Suprapubic skin (tissue), 4 donors: Measurements from ENCODE around the gene GCNT1. TPM values are rescaled to one million over a fixed set of nuclear protein-coding genes. Genes with fewer than 3 reads are reported as not detected.

Experiments used
- DNase-seq, 2 donors: peaks; one replicate each; pipeline ENCODE4 v3.0.0-alpha.2; 2019; ENCODE audit warnings: low spot score in 2 of 2
- H3K27ac ChIP-seq: fragments of 200-600 bp; sonication (generic); one replicate; pipeline ENCODE4 v1.5.1; 2019
- H3K27me3 ChIP-seq: fragments of 200-600 bp; sonication (generic); one replicate; pipeline ENCODE4 v1.5.1; 2019
- H3K36me3 ChIP-seq: fragments of 200-600 bp; sonication (generic); one replicate; pipeline ENCODE4 v1.5.1; 2019
- H3K4me1 ChIP-seq: fragments of 200-600 bp; sonication (generic); one replicate; pipeline ENCODE4 v1.5.1; 2019
- H3K4me3 ChIP-seq: fragments of 200-600 bp; sonication (generic); one replicate; pipeline ENCODE4 v1.5.1; 2019; ENCODE audit warnings: mild to moderate bottlenecking
- H3K9me3 ChIP-seq: fragments of 200-600 bp; sonication (generic); one replicate; pipeline ENCODE4 v1.5.1; 2019
- CTCF ChIP-seq, 2 donors: fragments of 200-600 bp in 1 of 2; fragments of 450-650 bp in 1 of 2; sonication (generic) in 1 of 2; IDR thresholded peaks; one replicate each; pipeline ENCODE4 v1.5.1; 2016 to 2019; ENCODE audit warnings: antibody characterized with exemption in 2 of 2, mild to moderate bottlenecking in 1 of 2, moderate library complexity in 1 of 2
- EP300 ChIP-seq: sonication (generic); formaldehyde crosslinking; IDR thresholded peaks from one replicate; pipeline ENCODE4 v1.6.1; 2017; ENCODE audit warnings: antibody characterized with exemption
- POLR2A ChIP-seq, 2 donors: fragments of 450-650 bp; IDR thresholded peaks; one replicate each; pipeline ENCODE4 v1.6.1; 2017; ENCODE audit warnings: antibody characterized with exemption in 2 of 2, mild to moderate bottlenecking in 2 of 2, moderate library complexity in 2 of 2
- POLR2AphosphoS5 ChIP-seq, 3 donors: sonication (generic); formaldehyde crosslinking; IDR thresholded peaks; one replicate each; pipeline ENCODE4 v1.6.1; 2017; ENCODE audit warnings: antibody characterized with exemption in 3 of 3
- WGBS: methylation state at CpG from one replicate; pipeline ENCODE4 v1.1.5; 2018; 5-methylcytosine and 5-hydroxymethylcytosine counted together
- total RNA-seq, 4 donors: library from RNA; depleted of rRNA; stranded (reverse); fragments of >200 nt; gene quantifications; one replicate each; pipeline ENCODE4 v1.1.0, GENCODE V29; 2016

GCNT1 gene
- total RNA-seq, 4 donors from 2014 or later: 1.0 to 7.9 (median 5.4) TPM

GRCh38 chr9:76552751-76553455 is 93.9 kb downstream of the GCNT1 start:
- TF ChIP-seq CTCF (IDR thresholded peaks at IDR 0.05): no peak
- no peak for TF ChIP-seq POLR2A (IDR thresholded peaks at IDR 0.05)
- no peak for TF ChIP-seq EP300

GRCh38 chr9:76553680-76554079 is 94.7 kb downstream of the GCNT1 start:
- Histone ChIP-seq H3K36me3 (no peaks in the 10 kb centered on the region), H3K27ac (no peak overlapping the region), H3K27me3 (no peaks in the 10 kb centered on the region), H3K4me3 (no peak overlapping the region), H3K9me3 (no peaks in the 10 kb centered on the region), H3K4me1 (no peaks in the 10 kb centered on the region)
- WGBS: 74% methylated on average over 5 of the region's 5 CpGs
- no peak for TF ChIP-seq EP300
- no peak for TF ChIP-seq CTCF (IDR thresholded peaks at IDR 0.05)
- TF ChIP-seq POLR2A (IDR thresholded peaks at IDR 0.05): no peak
- no peak for TF ChIP-seq POLR2AphosphoS5 (IDR thresholded peaks at IDR 0.05)
- DNase-seq: no peak

More at GRCh38 chr9:76552751-76553455, 93.9 kb downstream of the GCNT1 start:
- H3K27ac ChIP-seq: no peak overlapping the region
- WGBS: 88% methylated on average over 11 of the region's 11 CpGs
- no peaks in the 10 kb centered on the region for H3K4me1 ChIP-seq
- no peaks in the 10 kb centered on the region for H3K27me3 ChIP-seq
- H3K36me3 ChIP-seq: no peaks in the 10 kb centered on the region
- no peaks in the 10 kb centered on the region for H3K9me3 ChIP-seq
- DNase-seq: no peak
- H3K4me3 ChIP-seq: no peak overlapping the region

Other genes with a start within 250 kb of the GCNT1 start
- gene RFK, start 64.8 kb upstream of the GCNT1 start, total RNA-seq: 10 to 100 TPM in 2 of 4 donors, 1 to 10 TPM in 2; 6.3 to 14.4 (median 10.5) TPM